Measurements from ENCODE around the gene SOX13.
A peak's percentile ranks its signal among the peaks of the same experiment; 100 is the strongest.

The SOX13 gene

DNA sequence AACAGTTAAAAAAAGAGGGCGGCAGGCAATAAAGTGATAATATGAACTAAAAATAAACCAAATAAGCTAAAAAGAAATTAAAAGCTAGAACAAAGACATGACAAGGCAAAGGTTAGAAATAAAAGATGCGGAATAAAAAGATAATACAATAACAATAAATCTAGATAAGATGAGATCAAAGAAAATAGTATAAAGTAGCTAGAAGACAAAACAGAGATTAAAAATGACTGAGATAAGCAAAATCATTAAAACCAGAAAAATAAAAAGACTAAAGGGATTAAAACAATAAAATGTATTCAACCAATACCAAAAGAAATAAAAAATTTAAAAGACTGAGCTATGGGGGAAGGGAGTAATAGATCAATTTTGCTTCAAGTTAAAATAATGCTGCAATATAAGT lies 10.8 kb upstream of the SOX13 start:
- no peak for DNase-seq (ENCODE audit: low spot score)

DNA sequence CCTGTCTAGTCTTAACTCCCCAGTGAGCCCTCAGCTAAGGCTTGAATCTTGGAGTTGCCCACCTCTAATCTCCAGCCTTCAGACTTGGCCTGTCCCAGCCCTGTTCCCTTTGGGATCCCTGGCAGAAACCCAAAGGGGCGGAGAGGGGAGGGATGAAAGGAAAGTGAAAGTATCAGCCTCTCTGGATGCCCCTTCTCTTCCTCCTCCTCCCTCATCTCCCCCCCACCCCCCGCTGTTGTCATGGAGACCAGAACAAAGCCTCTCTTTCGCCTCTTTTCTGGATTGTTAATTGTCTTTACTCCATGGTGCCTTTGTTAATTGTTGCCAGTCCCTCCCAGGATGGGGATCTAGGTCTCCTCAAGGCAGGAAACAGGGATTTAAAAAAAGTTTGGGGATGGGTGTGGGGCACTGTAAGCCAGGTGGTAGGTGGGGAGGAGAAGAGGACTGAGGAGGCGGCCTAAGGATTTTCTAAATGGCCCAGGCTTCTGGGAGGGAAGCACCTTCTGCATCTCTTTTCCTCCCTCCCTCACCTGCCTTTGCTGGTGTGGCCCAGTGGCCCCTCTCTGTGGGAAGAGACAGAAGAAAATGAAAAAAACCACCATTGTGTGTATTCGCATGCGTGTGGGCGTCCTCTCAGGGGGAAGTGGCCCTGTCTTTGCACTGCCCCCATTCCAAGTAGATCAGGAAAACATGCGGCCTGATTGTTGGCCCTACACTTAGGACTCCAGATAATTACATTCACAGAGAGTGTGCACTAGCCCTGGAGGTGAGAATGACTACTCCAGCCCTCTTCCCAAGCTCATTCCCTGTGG lies 7.5 kb upstream of the SOX13 start:
- peak; percentile 28 for DNase-seq (ENCODE audit: low spot score)

DNA sequence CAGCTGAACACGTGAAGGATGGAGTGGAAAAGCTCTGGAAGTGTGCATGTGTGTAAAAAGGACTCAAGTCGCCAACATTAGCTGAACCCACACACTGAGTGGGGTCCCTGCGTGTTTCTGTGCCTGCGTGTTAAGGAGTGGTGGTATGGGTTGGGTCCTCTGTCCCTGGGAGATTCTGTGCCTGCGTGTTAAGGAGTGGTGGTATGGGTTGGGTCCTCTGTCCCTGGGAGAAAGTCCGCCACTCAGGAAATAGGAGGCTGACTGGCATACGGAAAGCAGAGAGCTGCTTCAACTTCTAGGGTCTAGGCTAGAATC lies 7.0 kb upstream of the SOX13 start:
- no peak for DNase-seq (ENCODE audit: low spot score)

- DNase-seq (ENCODE audit: low spot score): no peak
Observed at GRCh38 chr1:204067935-204068334, 5.0 kb upstream of the SOX13 start.

DNA sequence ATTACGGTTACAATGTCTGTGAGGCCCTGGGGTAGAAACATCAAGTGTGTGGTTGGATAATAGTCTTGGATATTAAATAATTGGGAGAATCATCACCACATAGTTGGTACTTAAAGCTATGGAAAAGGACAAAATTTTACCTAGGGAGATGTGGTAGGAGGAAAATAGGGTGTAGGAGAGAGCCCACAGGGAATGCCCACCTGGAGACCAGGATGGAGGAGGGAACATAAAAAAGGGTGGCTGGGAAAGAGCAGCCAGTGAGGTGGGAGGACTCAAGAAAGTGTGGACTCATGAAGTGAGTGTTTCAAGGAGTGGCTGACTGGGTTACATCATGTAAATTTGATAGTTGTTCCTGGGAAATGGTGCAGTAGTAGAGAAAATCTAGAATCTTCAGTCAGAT lies 3.0 kb upstream of the SOX13 start:
- DNase-seq (ENCODE audit: low spot score): no peak

GRCh38 chr1:204070895-204071294 lies 2.0 kb upstream of the SOX13 start:
- DNase-seq (ENCODE audit: low spot score): no peak

DNA sequence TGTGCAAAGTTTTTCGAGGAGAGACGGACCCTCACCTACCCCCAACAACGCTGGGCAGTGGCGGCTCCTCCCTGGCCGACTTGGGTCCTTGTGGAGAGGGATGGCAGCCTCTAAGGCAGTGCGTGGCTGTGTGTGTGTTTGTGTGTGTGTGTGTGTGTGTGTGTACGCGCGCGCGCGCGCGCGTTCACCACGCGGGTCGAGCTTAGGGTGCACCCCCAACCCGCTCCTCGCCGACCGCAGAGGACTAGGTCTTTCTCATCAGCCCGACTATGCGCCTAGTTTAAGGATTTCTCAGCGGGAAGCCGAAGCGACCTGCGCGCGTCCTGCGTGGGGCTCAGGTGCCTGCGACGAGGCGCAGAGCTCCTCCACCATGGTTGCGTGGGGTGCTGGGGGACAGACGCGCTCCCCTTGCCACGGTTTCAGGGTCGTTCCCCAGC lies 940 bp downstream of the SOX13 start:
- DNase-seq (ENCODE audit: low spot score): peak; percentile 27

- peak; percentile 66 for DNase-seq (ENCODE audit: low spot score)
Observed at GRCh38 chr1:204074274-204075138, 1.6 kb downstream of the SOX13 start.

DNA sequence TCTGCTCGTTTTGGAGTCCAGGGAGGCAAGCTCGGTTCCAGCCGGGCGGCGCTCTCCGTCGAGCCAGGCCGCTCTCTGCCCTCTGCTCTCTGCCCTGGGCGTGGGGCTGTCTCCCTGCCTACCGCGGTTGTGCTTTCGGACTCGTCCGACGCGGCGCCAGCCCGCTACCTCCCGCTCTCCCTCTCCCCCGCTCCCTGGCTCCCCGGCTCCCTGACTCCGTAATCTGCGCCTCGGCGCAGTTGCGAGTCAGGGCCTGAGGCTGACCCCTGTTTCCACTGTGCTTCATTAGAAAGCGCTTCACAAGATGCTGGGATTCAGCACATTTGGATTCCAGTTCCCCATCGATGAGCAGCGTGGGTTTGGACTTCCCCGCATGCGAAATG lies 2.2 kb downstream of the SOX13 start:
- DNase-seq (ENCODE audit: low spot score): peak; percentile 33

DNA sequence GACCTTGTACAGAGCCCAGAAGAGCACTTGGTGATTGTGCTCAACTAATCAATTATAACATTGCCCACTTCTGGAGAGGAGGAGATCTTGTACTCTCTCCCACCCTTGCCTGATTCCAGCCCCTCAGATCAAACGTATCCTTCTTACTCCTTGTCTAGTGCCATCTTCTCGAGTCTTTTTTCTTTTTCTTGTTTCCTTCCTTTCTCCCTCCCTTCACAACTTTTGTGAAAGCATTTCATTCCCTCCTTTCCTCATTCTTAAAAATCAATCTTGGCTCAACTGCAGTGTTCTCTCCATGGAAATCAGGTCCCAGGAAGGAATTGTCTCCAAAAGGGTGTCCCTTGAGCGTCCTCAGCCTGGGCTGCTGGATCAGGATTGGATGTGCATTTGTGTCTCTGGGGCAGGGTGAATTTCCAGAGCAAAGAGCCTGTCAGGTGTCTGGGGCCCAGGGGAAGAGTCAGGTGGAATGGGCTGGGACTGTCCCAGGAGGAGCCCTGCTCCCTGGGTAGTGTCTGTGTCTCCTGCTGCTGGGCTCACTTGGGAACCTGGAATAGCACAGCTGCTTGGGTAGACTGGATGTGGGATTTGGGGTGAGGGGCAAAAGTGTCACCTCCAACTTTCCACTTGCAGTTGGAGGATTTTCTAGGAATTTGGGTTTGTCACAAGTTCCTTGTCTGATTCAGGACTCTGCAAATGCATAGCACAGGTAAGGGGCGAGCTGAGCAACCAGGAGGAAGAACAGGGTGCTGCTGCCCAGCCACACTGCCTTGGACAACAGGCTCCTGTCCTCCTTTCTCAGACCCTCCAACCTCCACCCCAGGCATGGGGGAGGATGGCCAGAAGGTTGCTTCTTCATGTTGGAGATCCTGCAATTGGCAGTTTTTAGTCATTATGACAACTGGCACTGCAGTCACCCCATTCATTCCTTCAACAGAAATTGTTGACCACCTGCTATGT lies 3.3 kb downstream of the SOX13 start:
- DNase-seq (ENCODE audit: low spot score): no peak

- DNase-seq (ENCODE audit: low spot score): no peak
Observed at GRCh38 chr1:204076891-204077290, 4.0 kb downstream of the SOX13 start.

DNA sequence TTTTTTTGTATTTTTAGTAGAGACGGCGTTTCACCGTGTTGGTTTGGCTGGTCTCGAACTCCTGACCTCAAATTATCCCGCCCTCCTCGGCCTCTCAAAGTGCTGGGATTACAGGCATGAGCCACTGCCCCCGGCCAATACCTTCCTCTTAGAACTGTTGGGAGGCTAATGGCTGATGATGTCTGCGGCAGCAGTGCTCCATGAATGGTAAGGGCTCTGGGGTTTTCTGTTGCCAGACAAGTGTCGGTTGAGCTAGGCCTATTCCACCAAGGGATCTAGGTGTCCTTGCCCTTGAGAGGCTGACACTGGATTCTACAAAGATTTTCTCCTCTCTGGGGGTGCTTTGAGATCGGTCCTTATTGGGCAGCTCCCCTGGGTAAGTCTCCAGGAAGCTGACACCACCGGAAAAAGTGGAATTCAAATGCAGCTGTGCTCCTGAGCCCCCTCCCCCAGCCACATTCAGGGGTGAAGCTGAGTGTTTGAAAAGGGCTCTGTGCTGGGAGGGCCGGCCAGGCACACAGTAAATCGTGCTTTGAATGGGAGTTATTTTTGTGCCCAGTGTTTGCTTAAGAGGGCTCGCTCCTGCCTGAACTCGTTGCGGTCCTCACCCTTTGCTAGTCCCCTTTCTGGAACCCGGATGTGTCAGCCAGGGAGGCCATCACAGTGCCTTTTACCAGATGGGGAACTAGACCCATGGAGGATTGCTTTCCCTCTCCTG lies 5.2 kb downstream of the SOX13 start:
- no peak for DNase-seq (ENCODE audit: low spot score)

- peak; percentile 47 for DNase-seq (ENCODE audit: low spot score)
Observed at GRCh38 chr1:204079608-204079999, 6.7 kb downstream of the SOX13 start.

DNA sequence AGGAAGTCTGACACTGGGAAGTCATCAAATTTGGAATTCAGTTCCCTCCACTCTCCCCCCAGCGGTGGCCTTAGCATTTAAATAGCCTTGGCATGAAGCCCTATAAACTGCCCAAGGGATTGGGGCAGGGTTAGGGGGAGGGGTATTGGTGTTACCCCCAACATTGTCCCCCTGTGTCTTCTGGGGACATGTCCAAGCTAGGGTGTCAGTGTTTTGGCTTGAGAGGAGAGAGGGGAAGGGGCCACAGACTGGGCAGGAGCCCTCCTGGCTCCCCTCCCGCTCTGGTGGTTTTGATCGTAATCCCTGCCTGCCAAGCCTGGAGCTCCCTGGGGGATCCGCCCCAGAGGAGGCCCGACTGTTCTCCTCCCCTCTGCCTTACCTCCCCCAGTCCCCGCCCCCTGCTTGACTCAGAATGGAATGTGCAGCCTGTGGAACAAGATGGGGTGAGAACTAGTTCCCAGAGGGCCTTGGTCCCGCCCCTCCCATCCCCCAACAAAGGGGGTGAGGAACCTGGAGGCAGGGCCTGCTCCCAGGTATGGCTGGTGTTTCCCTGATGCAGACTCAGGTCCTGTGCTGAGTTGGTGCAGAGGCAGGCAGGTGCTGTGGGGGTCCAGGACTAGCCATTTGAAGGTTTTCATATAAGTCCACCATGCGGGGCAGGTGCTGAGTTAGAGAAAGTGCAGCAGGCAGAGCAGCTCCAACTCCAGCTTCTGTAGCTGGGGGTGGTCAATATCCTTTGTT lies 7.4 kb downstream of the SOX13 start:
- DNase-seq (ENCODE audit: low spot score): peak; percentile 93

DNA sequence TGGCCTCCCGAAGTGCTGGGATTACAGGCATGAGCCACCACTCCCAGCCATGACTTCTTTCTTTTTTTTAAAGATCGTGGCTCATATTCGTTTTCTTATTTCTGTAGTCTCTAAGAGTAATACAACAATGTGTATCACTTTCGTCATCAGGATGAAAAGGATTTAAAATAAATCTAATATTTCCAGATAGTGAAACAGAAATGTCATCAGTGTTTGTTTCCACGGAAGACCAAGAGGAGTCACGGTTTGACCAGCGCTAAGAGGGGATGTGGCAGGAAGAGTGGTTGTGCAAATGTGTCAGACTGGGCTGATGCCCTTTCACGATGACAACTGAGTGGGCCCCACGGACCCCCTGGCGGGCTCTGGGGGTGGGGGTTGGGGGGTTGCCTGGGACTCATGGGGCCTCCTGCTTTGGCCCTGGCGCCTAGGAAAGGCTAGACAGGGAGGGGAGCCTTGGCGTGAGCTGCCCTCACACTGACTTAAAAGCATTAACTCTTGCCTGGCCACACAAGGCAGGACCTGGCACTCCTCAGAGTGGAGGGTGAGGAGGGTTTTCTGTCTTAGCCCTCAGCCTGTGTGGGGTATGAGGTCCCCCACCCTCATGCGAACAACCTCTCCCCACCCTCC lies 8.4 kb downstream of the SOX13 start:
- no peak for DNase-seq (ENCODE audit: low spot score)

DNA sequence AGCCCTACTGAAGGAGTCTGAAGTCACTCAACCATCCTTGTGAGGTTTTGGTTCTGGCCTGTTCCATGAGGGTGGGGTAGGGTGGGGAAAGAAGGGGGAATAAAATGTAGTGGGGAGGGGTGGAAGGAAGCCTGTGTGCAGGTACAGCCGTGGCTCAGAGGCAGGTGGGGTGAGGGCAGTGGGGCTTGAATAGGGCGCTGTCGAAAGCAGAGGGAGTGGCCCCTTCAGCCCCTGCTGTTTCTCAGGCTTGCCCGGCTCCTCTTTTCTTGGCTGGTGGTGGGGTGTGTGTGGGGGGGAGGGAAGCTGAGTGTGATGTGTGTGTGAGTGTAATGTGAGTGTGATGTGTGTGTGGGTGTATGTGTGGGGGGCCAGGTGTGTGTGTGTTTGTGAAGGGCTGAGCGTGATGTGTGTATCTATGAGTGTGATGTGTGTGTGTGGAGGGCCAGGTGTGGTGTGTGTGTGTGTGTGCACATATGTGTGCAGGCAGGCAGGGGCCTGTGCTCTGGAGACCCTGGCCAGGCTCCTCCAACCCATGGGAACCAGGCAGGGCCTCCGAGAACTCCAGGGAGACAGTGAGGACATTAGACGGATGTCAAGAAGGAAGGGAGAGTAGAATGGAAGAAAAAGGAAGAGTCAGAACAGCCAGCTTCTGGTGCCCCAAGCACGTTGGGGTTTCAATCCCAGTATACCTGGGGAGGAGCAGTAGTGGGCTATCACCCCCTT lies 9.0 kb downstream of the SOX13 start:
- no peak for DNase-seq (ENCODE audit: low spot score)

DNA sequence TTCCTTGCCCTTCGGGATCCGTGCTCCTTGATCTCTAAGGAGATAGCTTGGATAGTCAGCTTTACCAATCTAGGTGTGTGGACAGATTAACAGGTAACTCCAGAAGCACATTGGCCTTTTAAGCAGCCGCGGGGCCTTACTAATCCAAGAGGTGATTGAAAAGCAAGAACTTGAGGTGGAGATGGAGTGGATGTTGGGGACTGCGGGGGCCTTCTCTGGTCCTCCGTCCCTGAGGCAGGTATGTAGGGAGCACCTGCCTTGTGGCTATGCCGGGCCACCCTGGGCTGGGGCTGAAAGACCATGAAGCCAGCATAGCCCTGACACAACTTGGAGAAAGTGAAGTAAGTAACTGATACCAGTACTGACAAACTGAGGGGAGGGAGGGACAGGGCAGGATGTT lies 10.6 kb downstream of the SOX13 start:
- DNase-seq (ENCODE audit: low spot score): no peak

- peak; percentile 37 for DNase-seq (ENCODE audit: low spot score)
Observed at GRCh38 chr1:204084247-204084772, 11.4 kb downstream of the SOX13 start.

GRCh38 chr1:204085876-204086275 lies 13.0 kb downstream of the SOX13 start:
- DNase-seq (ENCODE audit: low spot score): no peak

Measured in kidney tubule cell (primary cell).